Common myeloid progenitor, CD34-positive (primary cell): ENCODE results near the gene TMEM108.

Experiments used
- CTCF ChIA-PET: fragments of 350-600 bp; sonication (Branson Sonifier 250); formaldehyde crosslinking; loops from one replicate; lab custom pipeline; 2021; ENCODE audit warnings: antibody characterized with exemption; lab: Charles Lee
- POLR2A ChIA-PET: fragments of 350-600 bp; sonication (Branson Sonifier 250); formaldehyde crosslinking; loops from one replicate; lab custom pipeline; 2021; ENCODE audit warnings: antibody characterized with exemption; lab: Charles Lee
- DNase-seq, 3 donors: peaks; one replicate each; pipeline versions ENCODE4 v3.0.0 to v3.0.0-alpha.2; 2013
- H3K27ac ChIP-seq, 2 experiments: 1 replicate in 1 of 2; 2 replicates in 1 of 2; pipeline ENCODE4 v1.7.0; 2013; ENCODE audit warnings: inconsistent platforms in 2 of 2, low read length in 2 of 2, mild to moderate bottlenecking in 2 of 2, low read depth in 1 of 2, moderate library complexity in 1 of 2; ENCODE audit not compliant: severe bottlenecking in 2 of 2, insufficient read depth in 1 of 2, poor library complexity in 1 of 2
- H3K27me3 ChIP-seq, 5 experiments: replicated peaks in 2 of 5; 1 replicate in 3 of 5; 2 replicates in 2 of 5; pipeline versions ENCODE4 v1.6.1 to v1.7.0; 2013; ENCODE audit warnings: low read length in 4 of 5, mild to moderate bottlenecking in 2 of 5, moderate library complexity in 2 of 5, inconsistent platforms in 1 of 5; ENCODE audit not compliant: insufficient read depth in 5 of 5, control insufficient read depth in 4 of 5
- H3K36me3 ChIP-seq, 4 experiments: 1 replicate in 2 of 4; 2 replicates in 2 of 4; pipeline versions ENCODE4 v1.6.1 to v1.7.0; 2013; ENCODE audit warnings: low read length in 3 of 4, control low read depth in 1 of 4, mild to moderate bottlenecking in 1 of 4; ENCODE audit not compliant: control insufficient read depth in 4 of 4, insufficient read depth in 4 of 4
- H3K4me1 ChIP-seq, 4 experiments: 1 replicate in 3 of 4; 2 replicates in 1 of 4; pipeline versions ENCODE4 v1.6.1 to v1.7.1; 2013; ENCODE audit warnings: low read length in 3 of 4, mild to moderate bottlenecking in 3 of 4, control low read depth in 1 of 4, inconsistent platforms in 1 of 4, moderate library complexity in 1 of 4; ENCODE audit not compliant: control insufficient read depth in 4 of 4, insufficient read depth in 4 of 4; ENCODE audit errors: control extremely low read depth in 1 of 4
- H3K4me3 ChIP-seq, 7 experiments: 1 replicate in 4 of 7; 2 replicates in 3 of 7; pipeline versions ENCODE4 v1.5.1 to v1.7.0; 2013; ENCODE audit warnings: mild to moderate bottlenecking in 7 of 7, low read length in 6 of 7, moderate library complexity in 6 of 7, inconsistent platforms in 2 of 7, low read depth in 2 of 7, control low read depth in 1 of 7; ENCODE audit not compliant: insufficient read depth in 4 of 7, control insufficient read depth in 1 of 7; ENCODE audit errors: extremely low read depth in 1 of 7
- H3K9me3 ChIP-seq, 5 experiments: 1 replicate in 4 of 5; 2 replicates in 1 of 5; pipeline versions ENCODE4 v1.6.1 to v1.7.1; 2013; ENCODE audit warnings: low read length in 4 of 5, mild to moderate bottlenecking in 2 of 5, inconsistent platforms in 1 of 5, low read depth in 1 of 5, moderate library complexity in 1 of 5; ENCODE audit not compliant: control insufficient read depth in 4 of 5, insufficient read depth in 2 of 5; ENCODE audit errors: control extremely low read depth in 1 of 5
- WGBS: methylation state at CpG from one replicate; pipeline ENCODE4 v1.1.5; 2013; ENCODE audit not compliant: insufficient coverage; 5-methylcytosine and 5-hydroxymethylcytosine counted together

The TMEM108 gene

DNA sequence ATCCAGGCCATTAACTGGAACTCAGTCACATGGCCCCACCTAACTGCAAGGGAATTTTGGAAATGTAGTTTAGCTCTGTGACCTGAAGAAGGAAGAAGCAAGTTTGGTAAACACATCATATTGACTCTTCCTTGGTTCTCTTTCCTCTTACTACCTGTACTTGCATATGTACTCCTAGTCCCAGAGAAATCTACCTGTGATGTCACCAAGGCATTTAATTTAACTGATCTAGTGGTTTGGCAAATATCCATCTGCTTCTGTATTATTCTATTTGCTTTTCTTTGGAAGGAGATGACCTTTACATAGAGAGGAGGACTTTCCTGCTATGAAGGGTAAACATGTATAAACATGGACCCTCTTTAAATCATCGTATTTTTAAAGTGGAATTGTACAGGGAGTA is 150.8 kb downstream of the TMEM108 start:
- ChIA-PET POLR2A (no interaction called here), CTCF (no interaction called here)
- Histone ChIP-seq H3K4me1 (no peaks in the 10 kb centered on the region), H3K27ac (no peak overlapping the region), H3K9me3 (peaks cover 0 to 1% (median 0%) of the 10 kb centered on the region in 5 experiments), H3K4me3 (no peak overlapping the region), H3K36me3 (no peaks in the 10 kb centered on the region), H3K27me3 (peaks cover 0 to 2% (median 0%) of the 10 kb centered on the region in 5 experiments)
- DNase-seq = no peak
- WGBS = no CpG with 5 or more reads among the region's 1 CpG

- H3K36me3 ChIP-seq = no peaks in the 10 kb centered on the region
- POLR2A ChIA-PET = no interaction called here
- H3K4me3 ChIP-seq = no peak overlapping the region
- H3K27ac ChIP-seq = no peak overlapping the region
- peaks cover 0 to 2% (median 0%) of the 10 kb centered on the region in 5 experiments for H3K27me3 ChIP-seq
- H3K4me1 ChIP-seq = no peaks in the 10 kb centered on the region
- WGBS = no CpG with 5 or more reads among the region's 1 CpG
- peaks cover 0 to 1% (median 0%) of the 10 kb centered on the region in 5 experiments for H3K9me3 ChIP-seq
- no peak for DNase-seq
- CTCF ChIA-PET = no interaction called here
Measured at GRCh38 chr3:133189893-133190292, 151.7 kb downstream of the TMEM108 start.

DNA sequence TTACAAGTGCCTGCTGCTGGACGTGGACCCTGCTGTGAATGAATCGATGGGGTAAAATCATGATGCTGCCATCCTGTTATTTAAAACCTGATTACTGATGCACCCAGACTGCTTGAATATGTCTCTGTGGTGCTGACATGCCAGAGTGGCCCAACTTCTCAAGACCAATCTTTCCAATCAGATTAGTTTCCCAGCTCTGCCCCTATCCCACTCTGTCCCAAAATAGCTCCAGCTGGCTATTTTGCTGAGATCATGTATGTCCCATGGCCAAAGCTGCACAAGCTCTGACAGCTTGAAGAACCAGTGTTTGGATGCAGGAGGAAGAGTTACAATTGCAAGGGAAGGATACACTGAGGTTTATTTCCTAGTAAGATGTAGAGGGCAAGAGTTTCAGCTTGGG is 153.6 kb downstream of the TMEM108 start:
- CTCF ChIA-PET = interaction anchor here (0.9 kb wide), 1 partner anchor 30 kb away, joined by 3 read pairs; no protein-coding TSS in a partner anchor
- no peaks in the 10 kb centered on the region for H3K4me1 ChIP-seq

GRCh38 chr3:133192363-133192945 is 154.3 kb downstream of the TMEM108 start:
- ChIA-PET POLR2A (no interaction called here), CTCF (interaction anchor here (0.9 kb wide), 1 partner anchor 31 kb away, joined by 3 read pairs; no protein-coding TSS in a partner anchor)
- WGBS = 86% methylated on average over 8 of the region's 9 CpGs

More for the DNA sequence above, 153.6 kb downstream of the TMEM108 start:
- H3K4me3 ChIP-seq = no peak overlapping the region
- peaks cover 0 to 3% (median 0%) of the 10 kb centered on the region in 5 experiments for H3K9me3 ChIP-seq
- 100% methylated on average over 2 of the region's 2 CpGs for WGBS
- POLR2A ChIA-PET = no interaction called here
- H3K27me3 ChIP-seq = peaks cover 0 to 2% (median 0%) of the 10 kb centered on the region in 5 experiments
- DNase-seq = no peak
- no peaks in the 10 kb centered on the region for H3K36me3 ChIP-seq
- no peak overlapping the region for H3K27ac ChIP-seq

DNA sequence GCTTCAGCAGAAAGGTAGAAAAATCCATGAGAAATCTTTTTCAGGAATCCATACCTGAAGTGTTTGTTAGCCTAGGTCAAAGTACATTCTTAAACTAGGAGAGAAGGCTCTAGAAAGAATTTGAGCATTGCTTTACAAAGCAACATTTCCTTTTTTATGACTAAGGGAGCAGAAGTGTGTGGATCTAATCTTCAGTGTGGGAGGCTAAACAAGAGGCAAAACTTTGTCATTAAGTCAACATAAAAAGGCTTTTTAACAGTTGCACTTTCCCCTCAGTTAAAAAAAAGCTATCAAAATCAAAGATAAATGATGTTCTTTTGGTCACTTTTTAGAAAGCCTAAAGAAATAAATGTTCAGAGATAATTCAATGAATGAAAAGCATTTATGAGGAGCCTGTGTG is 154.8 kb downstream of the TMEM108 start:
- peaks cover 0 to 2% (median 0%) of the 10 kb centered on the region in 5 experiments for H3K27me3 ChIP-seq
- POLR2A ChIA-PET = no interaction called here
- peaks cover 0 to 3% (median 0%) of the 10 kb centered on the region in 5 experiments for H3K9me3 ChIP-seq
- no peak overlapping the region for H3K4me3 ChIP-seq
- no peak for DNase-seq
- H3K27ac ChIP-seq = no peak overlapping the region
- CTCF ChIA-PET = no interaction called here
- no peaks in the 10 kb centered on the region for H3K36me3 ChIP-seq
- H3K4me1 ChIP-seq = no peaks in the 10 kb centered on the region

More at GRCh38 chr3:133192363-133192945, 154.3 kb downstream of the TMEM108 start:
- Histone ChIP-seq H3K36me3 (no peaks in the 10 kb centered on the region), H3K4me3 (no peak overlapping the region), H3K27me3 (peaks cover 0 to 2% (median 0%) of the 10 kb centered on the region in 5 experiments), H3K27ac (no peak overlapping the region), H3K9me3 (peaks cover 0 to 3% (median 0%) of the 10 kb centered on the region in 5 experiments), H3K4me1 (no peaks in the 10 kb centered on the region)
- DNase-seq = no peak

- no peak for DNase-seq
- ChIA-PET POLR2A (no interaction called here), CTCF (interaction anchor here (0.9 kb wide), 1 partner anchor 10 kb away, joined by 4 read pairs; no protein-coding TSS in a partner anchor)
- no peaks in the 10 kb centered on the region for H3K36me3 ChIP-seq
- no peaks in the 10 kb centered on the region for H3K4me1 ChIP-seq
- no peak overlapping the region for H3K4me3 ChIP-seq
- peaks cover 0 to 8% (median 6%) of the 10 kb centered on the region in 5 experiments for H3K9me3 ChIP-seq
- 100% methylated on average over 3 of the region's 3 CpGs for WGBS
- peaks cover 0 to 2% (median 0%) of the 10 kb centered on the region in 5 experiments for H3K27me3 ChIP-seq
- no peak overlapping the region for H3K27ac ChIP-seq
Measured at GRCh38 chr3:133196527-133196926, 158.3 kb downstream of the TMEM108 start.

DNA sequence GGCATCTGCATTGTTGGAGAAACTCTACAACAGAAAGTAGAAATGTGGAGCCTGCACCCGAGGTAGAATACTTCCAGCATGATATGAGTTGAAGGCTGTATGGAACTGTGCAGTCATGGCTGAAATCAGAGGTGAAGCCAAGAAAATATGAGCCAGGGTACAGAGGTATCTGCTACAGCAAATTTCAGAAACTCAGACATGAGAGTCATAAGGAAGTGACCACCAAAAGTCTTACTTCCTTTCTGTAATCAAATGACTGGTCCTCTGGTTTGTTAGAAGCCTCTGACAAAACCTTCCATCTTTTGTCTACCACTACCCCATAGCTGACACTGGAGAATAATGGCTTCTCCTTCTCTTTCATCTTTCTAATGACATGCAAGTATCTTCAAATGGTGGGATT is 159.4 kb downstream of the TMEM108 start:
- no peak for DNase-seq
- no peaks in the 10 kb centered on the region for H3K36me3 ChIP-seq
- 91% methylated on average over 1 of the region's 1 CpG for WGBS
- H3K27ac ChIP-seq = no peak overlapping the region
- ChIA-PET CTCF (no interaction called here), POLR2A (no interaction called here)
- H3K4me3 ChIP-seq = no peak overlapping the region
- no peaks in the 10 kb centered on the region for H3K27me3 ChIP-seq
- H3K4me1 ChIP-seq = no peaks in the 10 kb centered on the region
- peaks cover 0 to 8% (median 6%) of the 10 kb centered on the region in 5 experiments for H3K9me3 ChIP-seq
